Measurements from ENCODE around the gene MRPS6. TPM values are rescaled to one million over a fixed set of nuclear protein-coding genes. Genes with fewer than 3 reads are reported as not detected.

MRPS6 gene
- total RNA-seq, 1 experiment from 2014 or later, result 41.0 TPM

DNA sequence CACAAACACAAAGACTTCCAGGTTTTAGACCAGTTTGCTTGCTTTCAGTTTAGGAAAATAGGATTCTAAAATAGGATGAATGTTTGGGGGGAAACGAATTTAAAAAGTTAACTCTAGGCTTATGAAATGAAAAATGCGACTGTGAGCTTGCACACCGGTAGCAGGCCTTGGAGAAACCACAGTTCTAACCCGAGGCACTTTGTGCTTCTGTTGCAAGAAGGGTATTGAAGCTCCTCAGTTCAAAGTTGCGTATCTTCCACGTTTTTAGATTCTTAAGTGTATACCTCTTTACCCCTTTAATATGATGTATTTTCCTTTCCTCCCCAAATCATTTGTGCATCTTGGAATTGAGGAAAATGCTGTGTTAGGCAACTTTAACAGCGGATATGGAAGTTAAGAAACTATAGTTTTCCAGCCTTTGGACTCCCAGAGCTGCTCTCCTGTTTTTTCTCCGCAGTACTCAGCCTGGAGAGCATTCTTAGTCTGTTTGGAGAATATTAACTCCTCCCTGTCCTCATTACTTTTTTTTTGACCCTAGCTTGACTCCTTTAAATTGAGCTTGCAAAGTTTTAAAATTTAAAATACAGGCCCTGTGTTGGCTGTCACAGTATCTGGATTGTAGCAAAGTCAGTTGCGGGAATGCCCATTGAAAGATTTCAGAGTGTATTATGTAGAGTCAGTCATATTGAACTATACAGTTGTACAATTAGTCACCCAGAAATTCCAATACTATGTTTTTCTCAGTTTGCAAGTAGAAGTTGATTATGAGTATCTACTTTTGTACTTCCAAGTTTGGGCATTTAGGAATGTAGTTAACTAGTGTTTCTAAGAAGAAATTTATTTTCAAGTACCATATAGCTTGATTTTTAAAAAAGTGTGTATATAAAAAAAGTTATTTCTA lies 2.6 kb downstream of the MRPS6 start:
- H3K4me2 ChIP-seq, result peak overlapping the region; percentile 90; the same call in 1 of the 2 replicates
- no peaks in the 10 kb centered on the region for H3F3A ChIP-seq (ENCODE audit: insufficient read depth, low read depth)
- H3K79me2 ChIP-seq (ENCODE audit: low read depth), result peaks cover 68% of the 10 kb centered on the region
- TF ChIP-seq EZH2 (IDR thresholded peaks at IDR 0.05; ENCODE audit: low read depth), result no peak
- TF ChIP-seq, protein P1, sequence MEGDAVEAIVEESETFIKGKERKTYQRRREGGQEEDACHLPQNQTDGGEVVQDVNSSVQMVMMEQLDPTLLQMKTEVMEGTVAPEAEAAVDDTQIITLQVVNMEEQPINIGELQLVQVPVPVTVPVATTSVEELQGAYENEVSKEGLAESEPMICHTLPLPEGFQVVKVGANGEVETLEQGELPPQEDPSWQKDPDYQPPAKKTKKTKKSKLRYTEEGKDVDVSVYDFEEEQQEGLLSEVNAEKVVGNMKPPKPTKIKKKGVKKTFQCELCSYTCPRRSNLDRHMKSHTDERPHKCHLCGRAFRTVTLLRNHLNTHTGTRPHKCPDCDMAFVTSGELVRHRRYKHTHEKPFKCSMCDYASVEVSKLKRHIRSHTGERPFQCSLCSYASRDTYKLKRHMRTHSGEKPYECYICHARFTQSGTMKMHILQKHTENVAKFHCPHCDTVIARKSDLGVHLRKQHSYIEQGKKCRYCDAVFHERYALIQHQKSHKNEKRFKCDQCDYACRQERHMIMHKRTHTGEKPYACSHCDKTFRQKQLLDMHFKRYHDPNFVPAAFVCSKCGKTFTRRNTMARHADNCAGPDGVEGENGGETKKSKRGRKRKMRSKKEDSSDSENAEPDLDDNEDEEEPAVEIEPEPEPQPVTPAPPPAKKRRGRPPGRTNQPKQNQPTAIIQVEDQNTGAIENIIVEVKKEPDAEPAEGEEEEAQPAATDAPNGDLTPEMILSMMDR (conservative IDR thresholded peaks at IDR 0.05), result no peak
- no peaks in the 10 kb centered on the region for H3K9me2 ChIP-seq (ENCODE audit: insufficient read depth)
- H3K4me3 ChIP-seq, result 0 out of 2 replicates have a peak overlapping the region, but pooled peaks have one; percentile 84
- no peaks in the 10 kb centered on the region for H3K27me3 ChIP-seq (ENCODE audit: insufficient read depth, low read depth)
- no TSS peak for BruUV-seq (replicated peaks)
- ChIA-PET POLR2A (ENCODE audit: unreplicated experiment) (interaction anchor here (0.5 kb wide), 1 partner anchor 136 kb away, joined by 7 read pairs; no protein-coding TSS in a partner anchor), CTCF (no interaction called here)
- H4K20me1 ChIP-seq (ENCODE audit: insufficient read depth), result no peaks in the 10 kb centered on the region
- H3K9me3 ChIP-seq (ENCODE audit: insufficient read depth, low read depth), result no peaks in the 10 kb centered on the region
- intact Hi-C loops (cut with micrococcal nuclease; ENCODE audit: unreplicated experiment), result loop anchor here (10.0 kb wide), 1 partner anchor 129 kb away; no protein-coding TSS in a partner anchor
- no peaks in the 10 kb centered on the region for H3K36me3 ChIP-seq (ENCODE audit: low read depth)
- no peak overlapping the region for H2AFZ ChIP-seq
- no peak overlapping the region for H3K27ac ChIP-seq
- H3K4me1 ChIP-seq (replicated peaks; ENCODE audit: insufficient read depth), result peaks cover 33% of the 10 kb centered on the region
- no peak for DNase-seq

- ChIA-PET POLR2A (ENCODE audit: unreplicated experiment) (no interaction called here), CTCF (no interaction called here)
- DNase-seq, result no peak
- Histone ChIP-seq H3K9me3 (ENCODE audit: insufficient read depth, low read depth) (no peaks in the 10 kb centered on the region), H3K79me2 (ENCODE audit: low read depth) (peaks cover 76% of the 10 kb centered on the region), H3K4me3 (no peak overlapping the region), H3K36me3 (ENCODE audit: low read depth) (no peaks in the 10 kb centered on the region), H3K27me3 (ENCODE audit: insufficient read depth, low read depth) (no peaks in the 10 kb centered on the region), H3K4me1 (replicated peaks; ENCODE audit: insufficient read depth) (peaks cover 33% of the 10 kb centered on the region), H2AFZ (no peak overlapping the region), H3K27ac (no peak overlapping the region), H3K4me2 (no peak overlapping the region), H3F3A (ENCODE audit: insufficient read depth, low read depth) (no peaks in the 10 kb centered on the region), H4K20me1 (ENCODE audit: insufficient read depth) (no peaks in the 10 kb centered on the region), H3K9me2 (ENCODE audit: insufficient read depth) (no peaks in the 10 kb centered on the region)
- TF ChIP-seq, protein P1 (conservative IDR thresholded peaks at IDR 0.05), result no peak
- TF ChIP-seq EZH2 (IDR thresholded peaks at IDR 0.05; ENCODE audit: low read depth), result no peak
- intact Hi-C loops (cut with micrococcal nuclease; ENCODE audit: unreplicated experiment), result loop anchor here (10.0 kb wide), 1 partner anchor 128 kb away; no protein-coding TSS in a partner anchor
- BruUV-seq (replicated peaks), result no TSS peak
Observed at GRCh38 chr21:34076835-34077234, 3.5 kb downstream of the MRPS6 start.

- Histone ChIP-seq H3K36me3 (ENCODE audit: low read depth) (peaks cover 3% of the 10 kb centered on the region; the same call in 1 of the 2 replicates), H3K4me1 (replicated peaks; ENCODE audit: insufficient read depth) (peaks cover 33% of the 10 kb centered on the region), H3K9me2 (ENCODE audit: insufficient read depth) (no peaks in the 10 kb centered on the region), H3K4me2 (no peak overlapping the region; the same call in 1 of the 2 replicates), H4K20me1 (ENCODE audit: insufficient read depth) (no peaks in the 10 kb centered on the region; the same call in 1 of the 2 replicates), H3K9me3 (ENCODE audit: insufficient read depth, low read depth) (no peaks in the 10 kb centered on the region), H2AFZ (no peak overlapping the region), H3F3A (ENCODE audit: insufficient read depth, low read depth) (no peaks in the 10 kb centered on the region), H3K79me2 (ENCODE audit: low read depth) (peaks cover 87% of the 10 kb centered on the region), H3K27ac (no peak overlapping the region), H3K4me3 (no peak overlapping the region), H3K27me3 (ENCODE audit: insufficient read depth, low read depth) (no peaks in the 10 kb centered on the region)
- DNase-seq, result no peak
- TF ChIP-seq EZH2 (IDR thresholded peaks at IDR 0.05; ENCODE audit: low read depth), result no peak
- TF ChIP-seq, protein P1 (conservative IDR thresholded peaks at IDR 0.05), result no peak
- BruUV-seq (replicated peaks), result no TSS peak
- CTCF ChIA-PET, result no interaction called here
- intact Hi-C loops (cut with micrococcal nuclease; ENCODE audit: unreplicated experiment), result loop anchor here (10.0 kb wide), 1 partner anchor 127 kb away; no protein-coding TSS in a partner anchor
- POLR2A ChIA-PET (ENCODE audit: unreplicated experiment), result no interaction called here
Observed at GRCh38 chr21:34077888-34078287, 4.5 kb downstream of the MRPS6 start.

All from PC-9 (cell line).